Measurements from ENCODE around the gene MED27.

Gene MED27

DNA sequence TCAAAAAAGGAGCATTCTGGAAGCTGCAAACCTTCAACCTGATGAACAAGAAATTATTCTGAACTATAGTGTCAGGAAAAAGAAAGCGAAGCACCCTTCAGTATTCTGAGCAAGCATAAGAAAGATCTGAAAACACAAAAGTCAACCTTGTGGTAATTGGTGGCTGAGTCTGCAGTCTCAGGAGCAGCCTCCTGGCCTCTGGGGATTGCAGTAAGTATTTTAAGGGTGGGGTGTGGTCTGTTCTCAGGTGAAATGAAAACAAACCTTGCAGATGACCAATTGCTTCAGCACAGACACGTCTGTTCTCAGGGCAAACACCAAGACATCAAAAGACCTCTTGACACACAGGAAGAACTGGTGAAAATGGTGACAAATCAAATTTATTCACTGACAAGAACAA, 192.0 kb downstream of the MED27 start:
- no peak for DNase-seq (ENCODE audit: low read depth)
- H3K4me3 ChIP-seq (replicated peaks; ENCODE audit: low read depth, low read length): no peak overlapping the region
- TF ChIP-seq, protein P1, sequence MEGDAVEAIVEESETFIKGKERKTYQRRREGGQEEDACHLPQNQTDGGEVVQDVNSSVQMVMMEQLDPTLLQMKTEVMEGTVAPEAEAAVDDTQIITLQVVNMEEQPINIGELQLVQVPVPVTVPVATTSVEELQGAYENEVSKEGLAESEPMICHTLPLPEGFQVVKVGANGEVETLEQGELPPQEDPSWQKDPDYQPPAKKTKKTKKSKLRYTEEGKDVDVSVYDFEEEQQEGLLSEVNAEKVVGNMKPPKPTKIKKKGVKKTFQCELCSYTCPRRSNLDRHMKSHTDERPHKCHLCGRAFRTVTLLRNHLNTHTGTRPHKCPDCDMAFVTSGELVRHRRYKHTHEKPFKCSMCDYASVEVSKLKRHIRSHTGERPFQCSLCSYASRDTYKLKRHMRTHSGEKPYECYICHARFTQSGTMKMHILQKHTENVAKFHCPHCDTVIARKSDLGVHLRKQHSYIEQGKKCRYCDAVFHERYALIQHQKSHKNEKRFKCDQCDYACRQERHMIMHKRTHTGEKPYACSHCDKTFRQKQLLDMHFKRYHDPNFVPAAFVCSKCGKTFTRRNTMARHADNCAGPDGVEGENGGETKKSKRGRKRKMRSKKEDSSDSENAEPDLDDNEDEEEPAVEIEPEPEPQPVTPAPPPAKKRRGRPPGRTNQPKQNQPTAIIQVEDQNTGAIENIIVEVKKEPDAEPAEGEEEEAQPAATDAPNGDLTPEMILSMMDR (IDR thresholded peaks at IDR 0.05; ENCODE audit: low read length, missing control alignments): no peak

DNA sequence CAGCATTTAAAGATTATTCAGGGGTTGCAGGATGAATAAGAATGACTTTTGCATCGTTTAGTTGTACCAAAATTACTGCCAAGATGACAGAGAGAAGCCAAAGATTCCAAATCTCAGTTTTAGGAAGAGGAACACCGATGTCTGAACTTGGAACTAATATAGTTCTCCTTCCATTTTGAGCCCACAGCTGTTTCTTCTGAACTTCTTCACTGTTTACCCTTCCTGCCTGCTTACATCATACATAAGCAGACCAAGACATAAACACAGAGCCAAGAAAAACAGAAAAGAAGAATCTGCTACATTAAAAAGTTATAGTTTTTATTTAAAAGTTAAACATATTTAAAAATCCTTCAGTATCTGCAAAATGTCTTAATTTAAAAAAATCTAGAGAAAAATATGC, 192.8 kb downstream of the MED27 start:
- DNase-seq (ENCODE audit: low read depth): peak; percentile 16
- TF ChIP-seq, protein P1 (IDR thresholded peaks at IDR 0.05; ENCODE audit: low read length, missing control alignments): no peak
- H3K4me3 ChIP-seq (replicated peaks; ENCODE audit: low read depth, low read length): no peak overlapping the region

DNA sequence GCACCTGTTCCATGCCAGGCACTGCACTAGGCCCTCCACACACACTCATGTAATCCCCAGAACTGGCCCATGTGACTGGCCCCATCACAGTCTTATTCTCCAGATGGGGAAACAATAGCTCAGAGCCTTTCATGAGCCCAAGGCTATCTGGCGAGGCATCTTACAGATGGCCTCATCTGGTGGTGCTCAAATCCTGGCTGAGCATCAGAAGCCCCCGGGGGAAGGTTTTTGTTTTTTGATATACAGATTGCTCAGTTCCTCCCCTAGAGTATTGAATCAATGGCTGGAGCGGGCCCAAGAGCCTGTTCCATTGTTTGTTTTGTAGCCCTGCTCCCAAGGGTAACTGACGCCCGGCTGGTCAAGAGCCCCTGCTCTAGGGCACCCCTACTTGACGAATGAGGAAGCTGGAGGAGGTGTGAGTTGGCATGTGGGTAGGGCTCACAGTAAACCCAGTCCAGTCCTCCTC, 194.5 kb downstream of the MED27 start:
- TF ChIP-seq, protein P1 (IDR thresholded peaks at IDR 0.05; ENCODE audit: low read length, missing control alignments): no peak
- no peak for DNase-seq (ENCODE audit: low read depth)
- H3K4me3 ChIP-seq (replicated peaks; ENCODE audit: low read depth, low read length): no peak overlapping the region

DNA sequence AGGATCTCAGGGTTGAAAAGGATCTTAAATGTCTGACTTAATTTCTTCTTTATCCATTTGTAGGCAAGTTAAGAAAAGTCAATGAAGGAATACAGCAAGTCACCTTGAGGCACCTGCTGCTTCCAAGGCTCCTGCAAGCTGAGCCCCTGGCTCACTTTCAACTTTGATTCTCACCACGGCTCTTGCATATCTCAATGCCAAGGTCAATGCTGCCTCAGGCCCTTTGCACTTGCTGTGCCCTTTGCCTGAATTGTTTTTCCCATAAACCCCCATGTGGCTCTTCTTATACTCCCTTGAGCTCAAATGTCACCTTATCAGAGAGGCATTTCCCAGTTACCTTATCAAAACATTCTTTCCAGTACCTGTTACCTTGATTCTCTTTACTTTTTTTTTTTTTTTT, 195.4 kb downstream of the MED27 start:
- H3K4me3 ChIP-seq (replicated peaks; ENCODE audit: low read depth, low read length): no peak overlapping the region
- no peak for DNase-seq (ENCODE audit: low read depth)
- TF ChIP-seq, protein P1 (IDR thresholded peaks at IDR 0.05; ENCODE audit: low read length, missing control alignments): no peak

DNA sequence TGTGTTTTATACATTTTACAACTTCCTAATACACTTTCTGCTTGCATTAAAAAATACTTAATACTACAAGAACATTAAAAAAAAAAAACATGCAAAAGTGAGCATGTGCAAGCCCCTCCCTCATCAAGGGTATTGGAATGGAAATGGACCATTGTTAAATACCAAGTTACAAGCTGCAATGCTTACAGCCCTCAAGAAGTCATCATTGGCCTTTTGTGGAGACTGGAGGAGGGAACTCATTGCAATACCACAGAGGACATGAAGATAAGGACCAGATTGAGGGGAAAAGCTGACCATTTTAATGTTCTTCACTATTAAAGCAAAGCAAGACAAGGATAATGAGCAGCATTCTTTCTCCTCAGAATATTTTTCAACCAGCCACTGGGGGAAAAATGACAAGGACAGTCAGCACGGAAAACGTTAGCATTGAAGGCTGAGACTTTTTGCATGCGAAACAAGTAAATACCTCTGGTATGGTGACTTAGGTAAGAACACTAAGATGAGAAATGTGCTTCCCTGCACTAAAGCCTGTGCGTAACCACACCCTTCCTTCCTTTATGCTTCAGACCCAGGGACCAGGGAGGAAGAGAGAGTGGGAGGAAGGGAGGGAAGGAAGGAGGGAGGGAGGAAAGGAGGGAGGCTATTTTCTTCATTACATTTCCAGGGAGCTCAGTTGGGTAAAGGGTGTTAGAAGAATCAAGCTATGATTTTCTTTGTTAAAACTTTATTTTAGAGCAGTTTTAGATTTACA, 198.7 kb downstream of the MED27 start:
- TF ChIP-seq, protein P1 (IDR thresholded peaks at IDR 0.05; ENCODE audit: low read length, missing control alignments): no peak
- H3K4me3 ChIP-seq (replicated peaks; ENCODE audit: low read depth, low read length): no peak overlapping the region
- DNase-seq (ENCODE audit: low read depth): peak; percentile 14

DNA sequence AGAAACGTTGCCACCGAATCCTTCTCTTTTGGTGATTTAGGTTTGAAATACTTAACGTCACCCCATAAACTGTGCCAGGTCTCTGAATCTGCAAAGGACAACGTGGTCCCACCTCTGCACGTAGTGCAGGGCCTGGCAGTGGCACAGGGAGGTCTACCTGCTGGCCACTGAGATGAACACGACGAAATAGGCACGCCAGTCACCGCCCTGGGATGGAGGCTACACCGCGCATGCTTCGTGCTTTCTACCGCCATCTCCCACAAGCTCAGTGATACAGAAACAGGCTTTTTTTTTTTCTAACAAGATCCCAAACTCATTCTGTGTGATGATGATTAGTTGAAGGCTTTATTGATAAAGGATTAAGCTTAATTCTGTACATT, 199.8 kb downstream of the MED27 start:
- no peak overlapping the region for H3K4me3 ChIP-seq (replicated peaks; ENCODE audit: low read depth, low read length)
- DNase-seq (ENCODE audit: low read depth): no peak
- TF ChIP-seq, protein P1 (IDR thresholded peaks at IDR 0.05; ENCODE audit: low read length, missing control alignments): no peak

Data from fibroblast of pulmonary artery (primary cell).